Measurements from ENCODE around the gene HLA-DPB1.

The HLA-DPB1 gene

DNA sequence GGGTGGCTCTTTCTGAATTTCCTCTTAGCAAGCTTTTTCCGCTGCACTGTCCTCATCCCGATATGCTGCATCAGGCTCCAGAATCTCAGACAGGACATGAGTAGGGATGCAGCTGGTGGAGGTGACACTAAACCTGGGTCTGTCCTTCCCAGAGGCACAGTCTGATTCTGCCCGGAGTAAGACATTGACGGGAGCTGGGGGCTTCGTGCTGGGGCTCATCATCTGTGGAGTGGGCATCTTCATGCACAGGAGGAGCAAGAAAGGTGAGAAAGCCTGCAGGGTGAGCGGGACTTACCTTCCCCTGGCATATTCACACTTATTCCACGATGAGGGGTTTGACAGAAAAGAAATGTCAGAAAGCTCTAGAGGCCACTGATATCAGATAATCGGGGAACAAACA, 9.8 kb downstream of the HLA-DPB1 start:
- Histone ChIP-seq H3K27ac (no peak overlapping the region), H3K27me3 (no peaks in the 10 kb centered on the region), H3K36me3 (peaks cover 0 to 25% (median 21%) of the 10 kb centered on the region in 3 donors), H3K4me3 (no peak overlapping the region), H3K4me1 (peaks cover 0 to 14% (median 5%) of the 10 kb centered on the region in 4 donors), H3K9me3 (no peaks in the 10 kb centered on the region)
- no peak for DNase-seq
- TF ChIP-seq, protein P1, sequence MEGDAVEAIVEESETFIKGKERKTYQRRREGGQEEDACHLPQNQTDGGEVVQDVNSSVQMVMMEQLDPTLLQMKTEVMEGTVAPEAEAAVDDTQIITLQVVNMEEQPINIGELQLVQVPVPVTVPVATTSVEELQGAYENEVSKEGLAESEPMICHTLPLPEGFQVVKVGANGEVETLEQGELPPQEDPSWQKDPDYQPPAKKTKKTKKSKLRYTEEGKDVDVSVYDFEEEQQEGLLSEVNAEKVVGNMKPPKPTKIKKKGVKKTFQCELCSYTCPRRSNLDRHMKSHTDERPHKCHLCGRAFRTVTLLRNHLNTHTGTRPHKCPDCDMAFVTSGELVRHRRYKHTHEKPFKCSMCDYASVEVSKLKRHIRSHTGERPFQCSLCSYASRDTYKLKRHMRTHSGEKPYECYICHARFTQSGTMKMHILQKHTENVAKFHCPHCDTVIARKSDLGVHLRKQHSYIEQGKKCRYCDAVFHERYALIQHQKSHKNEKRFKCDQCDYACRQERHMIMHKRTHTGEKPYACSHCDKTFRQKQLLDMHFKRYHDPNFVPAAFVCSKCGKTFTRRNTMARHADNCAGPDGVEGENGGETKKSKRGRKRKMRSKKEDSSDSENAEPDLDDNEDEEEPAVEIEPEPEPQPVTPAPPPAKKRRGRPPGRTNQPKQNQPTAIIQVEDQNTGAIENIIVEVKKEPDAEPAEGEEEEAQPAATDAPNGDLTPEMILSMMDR (IDR thresholded peaks at IDR 0.05) = no peak
- intact Hi-C loops (cut with DNase I; ENCODE audit: low total_unique reads) = no loop called here

DNA sequence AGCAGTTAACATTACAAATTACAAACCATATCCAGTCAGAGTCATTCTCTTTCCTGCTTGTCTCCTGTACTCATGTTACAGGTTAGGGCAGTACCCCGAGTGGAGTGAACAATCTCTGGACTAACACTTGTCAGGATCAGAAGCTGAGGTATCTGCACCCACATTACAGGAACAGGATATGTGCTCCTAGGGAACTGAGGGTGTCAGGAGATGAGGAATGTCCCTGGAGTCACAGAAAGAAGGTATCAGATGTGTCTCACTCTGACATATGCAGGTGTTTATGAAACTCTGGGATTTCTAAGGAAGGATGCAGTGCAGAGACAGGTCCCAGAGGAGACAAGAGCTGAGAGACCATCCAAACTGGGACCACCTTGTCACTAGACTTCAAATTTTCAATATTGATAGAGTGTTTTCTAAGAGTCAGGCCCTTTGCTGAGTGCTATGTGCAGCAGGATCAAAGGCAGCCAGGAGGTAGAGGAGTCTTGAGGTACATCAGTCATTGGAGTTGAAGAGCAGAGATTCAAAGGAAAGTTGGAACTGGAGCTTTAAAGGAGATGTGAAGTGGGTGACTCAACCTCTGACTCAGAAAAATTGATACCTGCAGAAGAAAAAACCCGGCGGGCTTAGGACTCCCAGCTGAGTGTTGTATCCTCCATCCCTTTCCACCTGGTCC, 12.6 kb downstream of the HLA-DPB1 start:
- Histone ChIP-seq H3K4me1 (no peaks in the 10 kb centered on the region), H3K27me3 (peaks cover 0 to 11% of the 10 kb centered on the region in 2 donors), H3K9me3 (no peaks in the 10 kb centered on the region), H3K4me3 (no peak overlapping the region), H3K27ac (no peak overlapping the region), H3K36me3 (peaks cover 0 to 25% (median 21%) of the 10 kb centered on the region in 3 donors)
- no peak for DNase-seq
- TF ChIP-seq, protein P1 (IDR thresholded peaks at IDR 0.05) = no peak
- intact Hi-C loops (cut with DNase I; ENCODE audit: low total_unique reads) = no loop called here

DNA sequence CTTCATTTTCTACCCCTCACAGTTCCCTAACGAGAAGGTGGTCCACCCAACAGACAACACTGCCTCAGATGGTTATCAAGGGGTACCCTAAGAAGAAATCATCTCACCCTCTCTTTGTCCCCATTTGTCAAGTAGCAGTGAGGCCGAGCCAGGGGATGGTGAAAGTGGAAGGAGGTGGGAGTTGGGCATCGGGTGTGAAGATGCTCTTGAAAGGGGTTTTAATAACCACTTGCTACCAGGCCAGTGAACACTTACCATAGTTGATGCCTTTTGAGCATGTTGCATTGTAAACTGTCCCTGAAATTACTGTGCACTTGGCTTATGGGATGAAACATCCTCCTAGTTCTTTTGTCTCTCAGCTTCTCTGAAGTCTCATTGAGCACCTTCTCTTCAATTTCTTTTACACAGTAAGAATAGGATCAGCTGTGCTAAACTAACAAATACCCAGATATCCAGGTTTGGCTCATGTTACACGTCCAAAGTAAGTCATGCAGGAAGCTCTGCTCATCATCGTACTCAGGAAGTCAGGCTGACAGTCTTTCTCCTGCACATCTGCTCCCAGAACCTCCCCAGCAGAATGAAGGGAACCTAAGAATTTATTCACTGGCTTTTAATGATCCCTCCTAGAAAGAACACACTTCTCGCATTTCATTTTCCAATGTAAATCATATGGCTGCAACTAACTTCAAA, 13.3 kb downstream of the HLA-DPB1 start:
- TF ChIP-seq, protein P1 (IDR thresholded peaks at IDR 0.05) = no peak
- intact Hi-C loops (cut with DNase I; ENCODE audit: low total_unique reads) = no loop called here
- DNase-seq = no peak

DNA sequence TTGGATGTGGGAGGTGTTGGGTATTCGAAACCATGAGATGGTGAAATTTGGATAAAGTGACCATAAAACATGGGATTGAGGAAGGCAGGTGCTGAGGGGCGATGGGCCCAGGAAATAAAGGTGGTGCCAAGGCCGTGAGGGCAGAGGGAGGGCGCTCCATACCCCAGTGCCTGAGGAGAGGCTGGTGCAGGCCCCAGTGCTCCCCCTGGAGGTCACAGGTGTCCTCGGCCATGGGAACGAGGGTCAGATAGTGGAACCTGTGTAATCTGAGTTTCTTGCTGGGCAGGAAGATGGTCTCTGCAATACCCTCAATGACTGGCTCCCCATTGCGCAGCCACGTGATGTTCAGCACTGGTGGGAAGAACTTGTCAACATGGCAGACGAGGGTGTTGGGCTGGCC, 16.2 kb downstream of the HLA-DPB1 start:
- Histone ChIP-seq H3K4me1 (no peaks in the 10 kb centered on the region), H3K27me3 (peaks cover 0 to 24% of the 10 kb centered on the region in 2 donors), H3K9me3 (no peaks in the 10 kb centered on the region), H3K36me3 (peaks cover 0 to 9% (median 5%) of the 10 kb centered on the region in 3 donors), H3K27ac (no peak overlapping the region), H3K4me3 (no peak overlapping the region)
- intact Hi-C loops (cut with DNase I; ENCODE audit: low total_unique reads) = loop anchor here (5.0 kb wide), 1 partner anchor 75 kb away; no protein-coding TSS in a partner anchor
- peak in 1 of 2 donors; percentile 38 for DNase-seq
- TF ChIP-seq, protein P1 (IDR thresholded peaks at IDR 0.05) = peak; percentile 29 to 33

More for the DNA sequence above, 13.3 kb downstream of the HLA-DPB1 start:
- Histone ChIP-seq H3K27ac (no peak overlapping the region), H3K4me3 (no peak overlapping the region), H3K9me3 (no peaks in the 10 kb centered on the region), H3K4me1 (no peaks in the 10 kb centered on the region), H3K27me3 (peaks cover 0 to 11% of the 10 kb centered on the region in 2 donors), H3K36me3 (peaks cover 0 to 25% (median 21%) of the 10 kb centered on the region in 3 donors)

DNA sequence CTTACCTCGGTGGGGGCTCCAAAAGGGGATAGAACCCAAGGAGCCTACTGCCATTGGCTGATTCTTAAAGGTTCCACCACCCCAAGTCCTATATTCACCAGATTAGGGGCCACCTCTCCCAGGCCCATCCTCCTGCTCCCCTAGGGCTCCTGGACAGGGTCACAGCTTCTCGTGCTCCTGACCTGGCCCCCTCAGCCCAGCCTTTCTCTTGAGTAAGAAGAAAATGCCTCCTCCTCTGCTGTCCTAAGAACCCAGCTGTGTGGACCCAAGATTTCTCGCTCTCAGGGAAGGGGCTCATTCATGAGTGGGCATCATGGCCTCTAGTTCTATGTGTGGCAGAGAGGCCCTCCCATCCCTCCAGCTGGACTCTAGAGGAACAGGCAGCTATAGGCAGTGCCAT, 16.6 kb downstream of the HLA-DPB1 start:
- Histone ChIP-seq H3K27me3 (peaks cover 0 to 25% of the 10 kb centered on the region in 2 donors), H3K27ac (no peak overlapping the region), H3K4me3 (no peak overlapping the region), H3K9me3 (peaks cover 0 to under 1% (median 0%) of the 10 kb centered on the region in 3 donors), H3K36me3 (peaks cover 0 to 6% (median 1%) of the 10 kb centered on the region in 3 donors), H3K4me1 (no peaks in the 10 kb centered on the region)
- TF ChIP-seq, protein P1 (IDR thresholded peaks at IDR 0.05) = no peak
- intact Hi-C loops (cut with DNase I; ENCODE audit: low total_unique reads) = loop anchor here (5.0 kb wide), 1 partner anchor 75 kb away; no protein-coding TSS in a partner anchor
- no peak for DNase-seq
